Upper lobe of left lung (tissue), 4 donors: Measurements from ENCODE around the gene ZNF710.

Experiments used
- CTCF ChIP-seq, 6 experiments: fragments of 450-650 bp in 4 of 6; fragments of 200-600 bp in 2 of 6; sonication (generic) in 2 of 6; IDR thresholded peaks; one replicate each; pipeline ENCODE4 v1.5.1; 2016 to 2019; ENCODE audit warnings: antibody characterized with exemption in 6 of 6
- POLR2A ChIP-seq, 4 donors: fragments of 450-650 bp; IDR thresholded peaks; one replicate each; pipeline ENCODE4 v1.5.1; 2016 to 2017; ENCODE audit warnings: antibody characterized with exemption in 4 of 4, mild to moderate bottlenecking in 2 of 4
- POLR2AphosphoS5 ChIP-seq, 2 donors: sonication (generic); formaldehyde crosslinking; IDR thresholded peaks; one replicate each; pipeline ENCODE4 v1.5.1; 2017; ENCODE audit warnings: antibody characterized with exemption in 2 of 2

GRCh38 chr15:90037961-90038631 lies 37.0 kb downstream of the ZNF710 start:
- TF ChIP-seq CTCF (IDR thresholded peaks at IDR 0.05) (no peak), POLR2A (IDR thresholded peaks at IDR 0.05) (no peak), POLR2AphosphoS5 (IDR thresholded peaks at IDR 0.05) (no peak)
